Astrocyte (in vitro differentiated cells and primary cell): ENCODE data around the gene UFL1.

Source experiments
- EZH2 ChIP-seq: IDR thresholded peaks from 2 replicates; pipeline ENCODE4 v1.6.1; 2012; ENCODE audit warnings: mild to moderate bottlenecking, low read length, inconsistent platforms; ENCODE audit not compliant: insufficient read depth
- TF ChIP-seq, protein P1 (sequence below): IDR thresholded peaks from 2 replicates; pipeline ENCODE4 v1.5.1; 2011; ENCODE audit warnings: low read depth, mild to moderate bottlenecking, inconsistent platforms, low read length, moderate library complexity; ENCODE audit not compliant: insufficient read depth

DNA sequence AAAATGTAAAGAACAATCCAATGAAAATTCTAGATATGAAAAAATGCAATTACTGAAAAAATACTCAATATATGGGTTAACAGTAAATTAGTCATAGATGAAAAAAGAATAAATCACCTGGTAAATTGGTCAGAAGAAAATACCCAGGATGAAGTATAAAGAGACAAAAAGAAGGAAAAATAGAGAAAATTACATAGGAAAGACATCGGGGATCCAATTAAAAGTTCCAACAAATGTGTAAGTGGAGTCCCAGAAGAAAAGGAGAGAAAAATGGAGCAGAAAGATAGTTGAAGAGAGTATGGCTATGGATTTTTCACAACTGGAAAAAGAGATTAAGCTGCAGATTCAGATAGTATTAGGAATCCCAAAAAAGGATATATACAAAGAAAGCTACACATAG lies 18.7 kb upstream of the UFL1 start:
- TF ChIP-seq, protein P1, sequence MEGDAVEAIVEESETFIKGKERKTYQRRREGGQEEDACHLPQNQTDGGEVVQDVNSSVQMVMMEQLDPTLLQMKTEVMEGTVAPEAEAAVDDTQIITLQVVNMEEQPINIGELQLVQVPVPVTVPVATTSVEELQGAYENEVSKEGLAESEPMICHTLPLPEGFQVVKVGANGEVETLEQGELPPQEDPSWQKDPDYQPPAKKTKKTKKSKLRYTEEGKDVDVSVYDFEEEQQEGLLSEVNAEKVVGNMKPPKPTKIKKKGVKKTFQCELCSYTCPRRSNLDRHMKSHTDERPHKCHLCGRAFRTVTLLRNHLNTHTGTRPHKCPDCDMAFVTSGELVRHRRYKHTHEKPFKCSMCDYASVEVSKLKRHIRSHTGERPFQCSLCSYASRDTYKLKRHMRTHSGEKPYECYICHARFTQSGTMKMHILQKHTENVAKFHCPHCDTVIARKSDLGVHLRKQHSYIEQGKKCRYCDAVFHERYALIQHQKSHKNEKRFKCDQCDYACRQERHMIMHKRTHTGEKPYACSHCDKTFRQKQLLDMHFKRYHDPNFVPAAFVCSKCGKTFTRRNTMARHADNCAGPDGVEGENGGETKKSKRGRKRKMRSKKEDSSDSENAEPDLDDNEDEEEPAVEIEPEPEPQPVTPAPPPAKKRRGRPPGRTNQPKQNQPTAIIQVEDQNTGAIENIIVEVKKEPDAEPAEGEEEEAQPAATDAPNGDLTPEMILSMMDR, result no peak
- TF ChIP-seq EZH2, result no peak
